Measurements from ENCODE around the gene IGF2BP3. TPM values are rescaled to one million over a fixed set of nuclear protein-coding genes. Genes with fewer than 3 reads are reported as not detected.

The IGF2BP3 gene
- total RNA-seq, 2 experiments from 2014 or later = 0.50 to 1.2 TPM

DNA sequence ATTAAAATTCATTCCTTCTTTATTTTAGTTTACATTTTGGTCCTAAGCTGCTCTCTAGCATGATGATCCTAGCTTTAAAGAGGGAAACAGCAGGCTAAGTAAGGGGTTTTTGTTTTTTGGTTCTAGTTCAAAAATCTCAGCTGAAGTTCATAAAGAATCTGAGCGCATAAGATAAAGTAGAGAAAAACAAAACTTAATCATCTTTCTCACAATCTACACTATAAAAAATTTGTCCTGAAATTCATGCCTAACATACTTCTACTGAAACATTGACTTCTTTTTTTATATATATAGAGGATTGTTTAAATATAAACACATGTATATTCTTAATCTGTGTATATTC, 6.8 kb upstream of the IGF2BP3 start:
- DNase-seq = no peak
- Mint-ChIP-seq H3K4me1 (peaks cover 13% of the 10 kb centered on the region), H3K9me3 (no peaks in the 10 kb centered on the region), H3K27ac (no peak overlapping the region), H3K36me3 (ENCODE audit: low read depth) (peaks cover 5% of the 10 kb centered on the region), H3K4me3 (no peak overlapping the region), H3K27me3 (peaks cover 64% of the 10 kb centered on the region)
- CTCF ChIA-PET = no interaction called here
- POLR2A ChIA-PET = no interaction called here

- DNase-seq = no peak
- Mint-ChIP-seq H3K27ac (no peak overlapping the region), H3K9me3 (no peaks in the 10 kb centered on the region), H3K36me3 (ENCODE audit: low read depth) (peaks cover 5% of the 10 kb centered on the region), H3K4me3 (no peak overlapping the region), H3K27me3 (peaks cover 65% of the 10 kb centered on the region), H3K4me1 (peaks cover 17% of the 10 kb centered on the region)
- CTCF ChIA-PET = no interaction called here
- POLR2A ChIA-PET = no interaction called here
Measured at GRCh38 chr7:23476286-23477156, 6.2 kb upstream of the IGF2BP3 start.

GRCh38 chr7:23475576-23475839, 5.2 kb upstream of the IGF2BP3 start:
- H3K27me3 Mint-ChIP-seq = peaks cover 67% of the 10 kb centered on the region

GRCh38 chr7:23474829-23475575, 4.7 kb upstream of the IGF2BP3 start:
- DNase-seq = no peak
- H3K36me3 Mint-ChIP-seq (ENCODE audit: low read depth) = peaks cover 5% of the 10 kb centered on the region
- H3K4me1 Mint-ChIP-seq = peaks cover 29% of the 10 kb centered on the region
- peak overlapping the region; percentile 74 for H3K4me3 Mint-ChIP-seq
- ChIA-PET POLR2A (no interaction called here), CTCF (no interaction called here)
- no peaks in the 10 kb centered on the region for H3K9me3 Mint-ChIP-seq
- H3K27me3 Mint-ChIP-seq = peaks cover 67% of the 10 kb centered on the region
- H3K27ac Mint-ChIP-seq = peak overlapping the region; percentile 76

More at GRCh38 chr7:23475576-23475839, 5.2 kb upstream of the IGF2BP3 start:
- CTCF ChIA-PET = no interaction called here
- no peak for DNase-seq
- Mint-ChIP-seq H3K4me1 (peaks cover 24% of the 10 kb centered on the region), H3K27ac (no peak overlapping the region), H3K4me3 (no peak overlapping the region), H3K36me3 (ENCODE audit: low read depth) (peaks cover 5% of the 10 kb centered on the region), H3K9me3 (no peaks in the 10 kb centered on the region)
- POLR2A ChIA-PET = no interaction called here

- peak; percentile 87 for DNase-seq
- peak overlapping the region; percentile 74 for H3K4me3 Mint-ChIP-seq
- CTCF ChIA-PET = interaction anchor here (2.0 kb wide), 1 partner anchor 16 kb away, joined by 6 read pairs; no protein-coding TSS in a partner anchor
- peaks cover 71% of the 10 kb centered on the region for H3K27me3 Mint-ChIP-seq
- peaks cover 5% of the 10 kb centered on the region for H3K36me3 Mint-ChIP-seq (ENCODE audit: low read depth)
- H3K4me1 Mint-ChIP-seq = peaks cover 32% of the 10 kb centered on the region
- no peaks in the 10 kb centered on the region for H3K9me3 Mint-ChIP-seq
- POLR2A ChIA-PET = no interaction called here
- H3K27ac Mint-ChIP-seq = peak overlapping the region; percentile 76
Measured at GRCh38 chr7:23474094-23474828, 4.0 kb upstream of the IGF2BP3 start.

- ChIA-PET POLR2A (no interaction called here), CTCF (interaction anchor here (0.6 to 2.0 kb wide), 2 partner anchors 17 to 154 kb away, joined by 3 to 6 read pairs; no protein-coding TSS in a partner anchor)
- peaks cover 33% of the 10 kb centered on the region for H3K4me1 Mint-ChIP-seq
- no peaks in the 10 kb centered on the region for H3K9me3 Mint-ChIP-seq
- DNase-seq = no peak
- H3K4me3 Mint-ChIP-seq = peak overlapping the region; percentile 74
- H3K27ac Mint-ChIP-seq = no peak overlapping the region
- H3K36me3 Mint-ChIP-seq (ENCODE audit: low read depth) = peaks cover 5% of the 10 kb centered on the region
- H3K27me3 Mint-ChIP-seq = peaks cover 70% of the 10 kb centered on the region
Measured at GRCh38 chr7:23473844-23474093, 3.5 kb upstream of the IGF2BP3 start.

GRCh38 chr7:23472956-23473843, 2.9 kb upstream of the IGF2BP3 start:
- H3K27me3 Mint-ChIP-seq = peaks cover 68% of the 10 kb centered on the region

GRCh38 chr7:23472556-23472955, 2.3 kb upstream of the IGF2BP3 start:
- Mint-ChIP-seq H3K4me3 (no peak overlapping the region), H3K36me3 (ENCODE audit: low read depth) (peaks cover 5% of the 10 kb centered on the region), H3K9me3 (no peaks in the 10 kb centered on the region), H3K4me1 (peaks cover 43% of the 10 kb centered on the region), H3K27me3 (peaks cover 72% of the 10 kb centered on the region), H3K27ac (no peak overlapping the region)
- no peak for DNase-seq
- ChIA-PET POLR2A (no interaction called here), CTCF (interaction anchor here (1.3 to 2.0 kb wide), 2 partner anchors 18 to 200 kb away, joined by 3 to 6 read pairs; no protein-coding TSS in a partner anchor)

More at GRCh38 chr7:23472956-23473843, 2.9 kb upstream of the IGF2BP3 start:
- H3K4me1 Mint-ChIP-seq = peaks cover 36% of the 10 kb centered on the region
- ChIA-PET POLR2A (no interaction called here), CTCF (interaction anchor here (0.6 to 2.0 kb wide), 3 partner anchors 18 to 200 kb away, joined by 3 to 6 read pairs (median 3); no protein-coding TSS in a partner anchor)
- no peak for DNase-seq
- H3K4me3 Mint-ChIP-seq = peak overlapping the region; percentile 74
- H3K9me3 Mint-ChIP-seq = no peaks in the 10 kb centered on the region
- peaks cover 5% of the 10 kb centered on the region for H3K36me3 Mint-ChIP-seq (ENCODE audit: low read depth)
- H3K27ac Mint-ChIP-seq = peak overlapping the region; percentile 60

DNA sequence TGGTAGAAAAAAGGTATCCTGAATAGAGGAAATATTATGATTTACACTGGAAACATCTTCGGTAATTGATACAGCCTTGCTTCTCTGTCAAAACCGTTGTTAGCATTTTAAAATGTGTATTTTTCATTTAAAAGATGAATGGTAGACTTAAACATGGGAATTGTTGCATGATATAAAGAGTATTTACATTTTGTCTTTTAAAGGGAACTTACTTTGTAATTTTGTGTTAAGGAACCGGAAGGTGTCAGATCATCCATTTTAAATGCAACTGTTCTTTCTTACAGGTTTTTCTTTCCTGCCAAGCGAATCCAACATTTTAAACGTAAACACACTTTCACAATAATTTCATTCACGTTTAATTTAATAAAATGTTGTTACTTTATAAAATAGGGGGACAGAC, 1.8 kb upstream of the IGF2BP3 start:
- POLR2A ChIA-PET = no interaction called here

GRCh38 chr7:23471106-23471859, 992 bp upstream of the IGF2BP3 start:
- ChIA-PET CTCF (no interaction called here), POLR2A (no interaction called here)
- peaks cover 5% of the 10 kb centered on the region for H3K36me3 Mint-ChIP-seq (ENCODE audit: low read depth)
- no peaks in the 10 kb centered on the region for H3K9me3 Mint-ChIP-seq
- H3K27me3 Mint-ChIP-seq = peaks cover 69% of the 10 kb centered on the region
- peak overlapping the region; percentile 60 for H3K27ac Mint-ChIP-seq
- H3K4me1 Mint-ChIP-seq = peaks cover 48% of the 10 kb centered on the region
- H3K4me3 Mint-ChIP-seq = peak overlapping the region; percentile 76
- peak; percentile 47 for DNase-seq

More for the DNA sequence above, 1.8 kb upstream of the IGF2BP3 start:
- Mint-ChIP-seq H3K36me3 (ENCODE audit: low read depth) (peaks cover 5% of the 10 kb centered on the region), H3K4me3 (peak overlapping the region; percentile 13), H3K9me3 (no peaks in the 10 kb centered on the region), H3K27me3 (peaks cover 73% of the 10 kb centered on the region), H3K4me1 (peaks cover 48% of the 10 kb centered on the region), H3K27ac (no peak overlapping the region)
- CTCF ChIA-PET = interaction anchor here (1.3 to 2.0 kb wide), 2 partner anchors 19 to 199 kb away, joined by 3 to 6 read pairs; no protein-coding TSS in a partner anchor
- no peak for DNase-seq

DNA sequence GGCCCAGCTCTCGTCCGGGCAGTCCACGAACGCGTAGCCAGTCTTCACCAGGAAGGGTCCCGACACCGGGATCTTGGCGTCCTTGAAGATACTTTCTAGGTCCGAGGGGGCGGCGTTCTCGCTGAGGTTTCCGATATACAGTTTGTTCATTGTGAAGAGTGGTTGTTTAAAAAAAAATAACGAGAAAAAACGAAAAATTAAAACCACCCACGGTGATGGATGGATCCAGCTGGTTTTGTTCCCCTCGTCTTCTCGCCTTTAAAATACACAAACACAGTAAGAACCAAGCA, 385 bp downstream of the IGF2BP3 start:
- CTCF ChIA-PET = interaction anchor here (1.4 kb wide), 1 partner anchor 197 kb away, joined by 4 read pairs; no protein-coding TSS in a partner anchor
- peak overlapping the region; percentile 76 for H3K27ac Mint-ChIP-seq

More for the DNA sequence above, 385 bp downstream of the IGF2BP3 start:
- H3K36me3 Mint-ChIP-seq (ENCODE audit: low read depth) = peaks cover 5% of the 10 kb centered on the region
- peak overlapping the region; percentile 76 for H3K4me3 Mint-ChIP-seq
- POLR2A ChIA-PET = no interaction called here
- H3K27me3 Mint-ChIP-seq = peaks cover 75% of the 10 kb centered on the region
- H3K4me1 Mint-ChIP-seq = peaks cover 47% of the 10 kb centered on the region
- no peaks in the 10 kb centered on the region for H3K9me3 Mint-ChIP-seq
- DNase-seq = no peak

Measured in activated CD4-positive, alpha-beta T cell treated with anti-CD3 and anti-CD28 coated beads, Interleukin-2, amount 10 ng/mL, durations not matched to agents 7 days and 5 days (primary cell).